HG02973 (cell line): ENCODE measurements around the gene KCNC3.

Experiments
- ATAC-seq: cut with Tn5 transposase; IDR thresholded peaks from one replicate; pipeline ENCODE4 v1.9.1; 2021; ENCODE audit warnings: moderate library complexity; ENCODE audit not compliant: unreplicated experiment

Gene KCNC3

GRCh38 chr19:50312967-50313811, 16.0 kb downstream of the KCNC3 start:
- no peak for ATAC-seq

GRCh38 chr19:50311723-50312635, 17.2 kb downstream of the KCNC3 start:
- ATAC-seq: no peak

GRCh38 chr19:50310759-50311465, 18.3 kb downstream of the KCNC3 start:
- no peak for ATAC-seq

DNA sequence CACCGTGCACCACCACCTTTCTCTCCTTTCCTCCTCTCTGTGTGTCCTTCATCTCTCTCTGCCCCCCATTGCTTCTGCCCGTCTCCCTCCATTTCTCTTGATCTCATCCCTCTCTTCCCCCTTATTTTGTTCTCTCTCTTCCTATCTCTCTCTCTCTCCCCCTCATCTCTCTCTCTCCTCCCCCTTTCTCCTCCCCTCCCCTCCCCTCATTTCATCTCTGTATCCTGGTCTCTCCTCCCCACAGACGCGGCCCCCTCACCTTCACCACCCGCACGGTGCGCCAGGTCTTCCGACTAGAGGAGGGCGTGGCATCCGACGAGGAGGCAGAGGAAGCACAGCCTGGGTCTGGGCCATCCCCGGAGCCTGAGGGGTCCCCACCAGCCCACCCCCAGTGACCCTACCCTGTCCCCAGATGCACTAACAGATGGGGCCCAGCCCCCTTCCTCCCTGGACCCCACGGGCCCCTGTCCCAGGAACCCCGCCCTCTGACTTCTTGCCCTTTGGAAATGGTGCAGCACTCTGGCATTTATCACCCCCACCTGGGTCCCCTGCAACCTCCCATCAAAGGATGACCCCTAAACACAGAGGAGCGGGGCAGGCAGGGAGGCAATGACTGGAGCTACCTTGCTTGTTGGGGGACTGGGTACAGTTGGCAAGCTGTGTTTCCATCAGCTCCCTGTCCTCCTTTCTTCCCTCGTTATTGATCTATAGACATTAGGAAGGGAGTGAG, 19.6 kb downstream of the KCNC3 start:
- ATAC-seq: no peak

GRCh38 chr19:50308991-50309390, 20.2 kb downstream of the KCNC3 start:
- no peak for ATAC-seq

- ATAC-seq: no peak
Measured at GRCh38 chr19:50303558-50303957, 25.6 kb downstream of the KCNC3 start.

- no peak for ATAC-seq
Measured at GRCh38 chr19:50301607-50301971, 27.6 kb downstream of the KCNC3 start.

- ATAC-seq: no peak
Measured at GRCh38 chr19:50300814-50301606, 28.2 kb downstream of the KCNC3 start.

DNA sequence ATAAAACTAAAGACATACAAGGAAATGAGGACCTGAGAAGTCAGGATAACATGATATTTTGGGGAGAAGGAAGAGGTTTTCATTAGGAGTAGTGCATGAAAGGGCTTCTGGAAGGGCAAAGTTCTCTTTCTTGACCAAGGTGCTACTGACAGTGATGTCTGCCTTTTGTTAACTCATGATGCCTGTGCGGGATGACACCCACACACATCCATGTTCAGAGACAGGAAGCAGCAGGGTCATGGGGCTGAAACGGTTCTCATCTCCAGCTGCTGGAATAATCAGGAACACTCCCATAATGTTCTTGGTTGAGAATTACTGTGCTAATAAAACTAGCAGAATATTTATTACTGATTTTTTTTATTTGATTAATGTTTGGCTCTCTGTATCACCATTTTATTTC, 29.1 kb downstream of the KCNC3 start:
- ATAC-seq: no peak

- ATAC-seq: no peak
Measured at GRCh38 chr19:50293263-50294004, 35.7 kb downstream of the KCNC3 start.

- ATAC-seq: no peak
Measured at GRCh38 chr19:50292216-50292827, 36.9 kb downstream of the KCNC3 start.

DNA sequence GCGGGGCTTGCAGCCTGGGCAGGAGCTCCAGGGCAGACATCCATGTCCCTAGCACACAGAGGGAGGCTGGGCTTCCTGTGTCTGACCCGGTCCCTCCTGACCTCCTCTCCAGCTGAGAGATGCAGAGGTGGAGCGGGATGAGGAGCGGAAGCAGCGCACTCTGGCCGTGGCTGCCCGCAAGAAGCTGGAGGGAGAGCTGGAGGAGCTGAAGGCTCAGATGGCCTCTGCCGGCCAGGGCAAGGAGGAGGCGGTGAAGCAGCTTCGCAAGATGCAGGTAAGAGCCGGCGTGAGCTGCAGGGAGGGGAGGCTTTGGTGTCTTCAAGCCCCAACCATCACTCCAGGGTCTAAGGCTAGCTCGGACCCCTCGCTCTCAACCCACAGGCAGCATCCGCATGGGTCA, 38.4 kb downstream of the KCNC3 start:
- no peak for ATAC-seq

- no peak for ATAC-seq
Measured at GRCh38 chr19:50290011-50290410, 39.2 kb downstream of the KCNC3 start.

GRCh38 chr19:50288954-50289353, 40.2 kb downstream of the KCNC3 start:
- no peak for ATAC-seq

DNA sequence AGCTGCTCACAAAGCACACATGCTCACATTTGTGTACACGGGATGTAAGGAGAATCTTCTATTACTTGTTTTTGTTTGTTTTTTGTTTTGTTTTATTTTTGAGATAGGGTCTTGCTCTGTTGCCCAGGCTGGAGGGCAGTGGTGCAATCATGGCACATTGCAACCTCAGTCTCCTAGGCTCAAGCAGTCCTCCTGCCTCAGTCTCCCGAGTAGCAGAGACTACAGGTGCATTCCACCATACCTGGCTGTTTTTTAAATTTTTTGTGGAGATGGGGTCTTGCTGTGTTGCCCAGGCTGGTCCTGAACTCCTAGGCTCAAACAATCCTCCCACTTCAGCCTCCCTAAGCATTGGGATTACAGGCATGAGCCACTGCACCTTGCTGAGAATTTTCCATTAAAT, 41.8 kb downstream of the KCNC3 start:
- no peak for ATAC-seq

DNA sequence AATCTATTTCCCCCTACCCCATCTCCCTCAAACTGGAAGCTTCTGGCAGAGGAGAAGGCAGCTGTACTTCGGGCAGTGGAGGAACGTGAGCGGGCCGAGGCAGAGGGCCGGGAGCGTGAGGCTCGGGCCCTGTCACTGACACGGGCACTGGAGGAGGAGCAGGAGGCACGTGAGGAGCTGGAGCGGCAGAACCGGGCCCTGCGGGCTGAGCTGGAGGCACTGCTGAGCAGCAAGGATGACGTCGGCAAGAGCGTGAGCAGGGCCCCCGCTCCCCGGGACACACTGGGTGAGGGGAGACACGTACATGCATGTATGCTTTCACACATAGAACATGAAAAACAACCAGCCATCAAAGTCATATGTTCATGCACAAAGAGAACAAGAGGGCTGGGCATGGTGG, 42.7 kb downstream of the KCNC3 start:
- ATAC-seq: no peak

DNA sequence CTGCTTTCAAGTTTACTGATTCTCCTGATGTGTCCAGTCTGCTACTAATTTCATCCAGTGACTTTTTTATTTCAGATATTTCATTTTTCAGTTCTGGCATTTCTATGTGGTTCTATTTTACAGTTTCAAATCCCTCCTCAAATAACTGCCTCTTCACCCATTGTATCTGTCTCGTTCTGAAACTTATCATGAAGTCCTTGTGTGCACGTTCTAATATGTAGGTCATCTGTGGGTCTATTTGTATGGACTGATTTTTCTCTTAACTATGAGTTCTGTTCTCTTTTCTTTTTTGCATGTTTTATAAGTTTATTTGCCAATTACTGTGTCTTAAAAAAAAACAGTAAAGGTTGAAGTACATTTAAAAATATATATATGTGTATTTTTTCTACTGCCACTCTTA, 43.3 kb downstream of the KCNC3 start:
- ATAC-seq: no peak

GRCh38 chr19:50281491-50281890, 47.7 kb downstream of the KCNC3 start:
- no peak for ATAC-seq

GRCh38 chr19:50280983-50281382, 48.2 kb downstream of the KCNC3 start:
- no peak for ATAC-seq
